Kidney epithelial cell (primary cell): ENCODE measurements around the gene OAF. TPM values are rescaled to one million over a fixed set of nuclear protein-coding genes. Genes with fewer than 3 reads are reported as not detected.

Experiments
- DNase-seq: peaks from one replicate; pipeline ENCODE4 v3.0.0-alpha.2; 2010; ENCODE audit warnings: low read depth
- H3K27me3 ChIP-seq: 2 replicates; pipeline ENCODE4 v1.6.0; 2011; ENCODE audit warnings: low read length; ENCODE audit not compliant: control insufficient read depth, insufficient read depth
- H3K36me3 ChIP-seq: 2 replicates; pipeline ENCODE4 v1.5.1; 2011; ENCODE audit warnings: low read length; ENCODE audit not compliant: control insufficient read depth, insufficient read depth
- H3K4me3 ChIP-seq: 2 replicates; pipeline ENCODE4 v1.5.1; 2011; ENCODE audit warnings: low read depth, mild to moderate bottlenecking, control low read depth, low read length
- CTCF ChIP-seq: IDR thresholded peaks from 2 replicates; pipeline ENCODE4 v1.5.1; 2011; ENCODE audit warnings: mild to moderate bottlenecking, moderate library complexity, low read length, control low read depth, inconsistent platforms; ENCODE audit not compliant: insufficient read depth, poor library complexity, severe bottlenecking
- total RNA-seq: library from RNA; depleted of rRNA; stranded (reverse); fragments of >200 nt; gene quantifications from 2 replicates; pipeline ENCODE4 v1.2.3, GENCODE V29; 2015

The OAF gene
- total RNA-seq, 1 donor from 2014 or later = 45.2 TPM

- no peak for DNase-seq
- H3K36me3 ChIP-seq = no peaks in the 10 kb centered on the region
- H3K4me3 ChIP-seq = no peak overlapping the region
- TF ChIP-seq CTCF = no peak
- peaks cover 44% of the 10 kb centered on the region for H3K27me3 ChIP-seq
Measured at GRCh38 chr11:120256779-120257178, 45.9 kb downstream of the OAF start.

GRCh38 chr11:120257346-120257745, 46.5 kb downstream of the OAF start:
- Histone ChIP-seq H3K27me3 (peaks cover 44% of the 10 kb centered on the region), H3K36me3 (no peaks in the 10 kb centered on the region), H3K4me3 (no peak overlapping the region)
- DNase-seq = no peak
- no peak for TF ChIP-seq CTCF

GRCh38 chr11:120258661-120259060, 47.8 kb downstream of the OAF start:
- H3K36me3 ChIP-seq = no peaks in the 10 kb centered on the region
- no peak for DNase-seq
- H3K27me3 ChIP-seq = peaks cover 42% of the 10 kb centered on the region
- TF ChIP-seq CTCF = peak; percentile 10
- H3K4me3 ChIP-seq = no peak overlapping the region

- H3K36me3 ChIP-seq = no peaks in the 10 kb centered on the region
- no peak for TF ChIP-seq CTCF
- H3K27me3 ChIP-seq = peaks cover 39% of the 10 kb centered on the region
- no peak overlapping the region for H3K4me3 ChIP-seq
- DNase-seq = no peak
Measured at GRCh38 chr11:120259241-120259640, 48.4 kb downstream of the OAF start.

- no peaks in the 10 kb centered on the region for H3K36me3 ChIP-seq
- DNase-seq = no peak
- TF ChIP-seq CTCF = no peak
- peaks cover 34% of the 10 kb centered on the region for H3K27me3 ChIP-seq
- H3K4me3 ChIP-seq = no peak overlapping the region
Measured at GRCh38 chr11:120259988-120260565, 49.2 kb downstream of the OAF start.

GRCh38 chr11:120260616-120261015, 49.8 kb downstream of the OAF start:
- peaks cover 29% of the 10 kb centered on the region for H3K27me3 ChIP-seq
- no peak for DNase-seq
- no peak for TF ChIP-seq CTCF

More at GRCh38 chr11:120260616-120261015, 49.8 kb downstream of the OAF start:
- H3K4me3 ChIP-seq = no peak overlapping the region
- no peaks in the 10 kb centered on the region for H3K36me3 ChIP-seq
